GM21723 (cell line): Measurements from ENCODE around the gene COL9A3.

Experiments used
- ATAC-seq: cut with Tn5 transposase; IDR thresholded peaks from one replicate; pipeline ENCODE4 v1.9.1; 2021; ENCODE audit warnings: mild to moderate bottlenecking, moderate library complexity; ENCODE audit not compliant: unreplicated experiment

The COL9A3 gene

GRCh38 chr20:62816884-62817873 lies at the start of gene COL9A3:
TSS of gene COL9A3 (plus strand) at chr20:62817050. CDS start at chr20:62817065, 15 bp downstream.
- no peak for ATAC-seq

- ATAC-seq = no peak
These were observed 48.7 kb upstream of the COL9A3 start for GRCh38 chr20:62768234-62768546.

GRCh38 chr20:62768551-62769287 lies 48.1 kb upstream of the COL9A3 start:
- ATAC-seq = no peak

- no peak for ATAC-seq
These were observed 47.3 kb upstream of the COL9A3 start for GRCh38 chr20:62769346-62770071.

GRCh38 chr20:62770111-62770910 lies 46.5 kb upstream of the COL9A3 start:
- no peak for ATAC-seq

- no peak for ATAC-seq
These were observed 45.9 kb upstream of the COL9A3 start for GRCh38 chr20:62770916-62771315.

- no peak for ATAC-seq
These were observed 45.3 kb upstream of the COL9A3 start for GRCh38 chr20:62771396-62772102.

GRCh38 chr20:62772103-62772611 lies 44.7 kb upstream of the COL9A3 start:
- ATAC-seq = no peak

- no peak for ATAC-seq
These were observed 44.2 kb upstream of the COL9A3 start for GRCh38 chr20:62772619-62772989.

GRCh38 chr20:62772990-62773844 lies 43.6 kb upstream of the COL9A3 start:
- no peak for ATAC-seq

- no peak for ATAC-seq
These were observed 42.8 kb upstream of the COL9A3 start for GRCh38 chr20:62773845-62774714.

GRCh38 chr20:62774762-62775161 lies 42.1 kb upstream of the COL9A3 start:
- no peak for ATAC-seq

GRCh38 chr20:62775206-62775605 lies 41.6 kb upstream of the COL9A3 start:
- ATAC-seq = no peak

- no peak for ATAC-seq
These were observed 40.7 kb upstream of the COL9A3 start for GRCh38 chr20:62776035-62776691.

GRCh38 chr20:62776692-62777527 lies 39.9 kb upstream of the COL9A3 start:
- ATAC-seq = no peak

GRCh38 chr20:62777528-62777830 lies 39.4 kb upstream of the COL9A3 start:
- no peak for ATAC-seq

- no peak for ATAC-seq
These were observed 38.8 kb upstream of the COL9A3 start for GRCh38 chr20:62778058-62778457.
